HepG2 (cell line): ENCODE results near the gene ZNF584. TPM values are rescaled to one million over a fixed set of nuclear protein-coding genes. Genes with fewer than 3 reads are reported as not detected.

Experiments
- DNMT1 ChIP-seq: sonication (generic); formaldehyde crosslinking; IDR thresholded peaks from 2 replicates; pipeline ENCODE4 v1.5.1; 2020; ENCODE audit warnings: mild to moderate bottlenecking, missing genetic modification reagents
- ELF3 ChIP-seq: IDR thresholded peaks from 2 replicates; pipeline ENCODE4 v1.6.1; 2016; ENCODE audit warnings: missing genetic modification reagents, missing compliant biosample characterization
- ESRRA ChIP-seq: sonication (generic); formaldehyde crosslinking; IDR thresholded peaks from 2 replicates; pipeline ENCODE4 v1.5.1; 2020; ENCODE audit warnings: mild to moderate bottlenecking, low read depth, missing genetic modification reagents
- GPBP1L1 ChIP-seq: sonication (generic); formaldehyde crosslinking; IDR thresholded peaks from 2 replicates; pipeline ENCODE4 v1.5.0; 2020; ENCODE audit warnings: mild to moderate bottlenecking, missing genetic modification reagents
- GTF3A ChIP-seq: sonication (generic); formaldehyde crosslinking; conservative IDR thresholded peaks from 2 replicates; pipeline ENCODE4 v1.4.0; 2020; ENCODE audit warnings: mild to moderate bottlenecking, missing genetic modification reagents
- KDM6A ChIP-seq: IDR thresholded peaks from 2 replicates; pipeline ENCODE4 v1.6.1; 2016; ENCODE audit warnings: low read depth
- MAFF ChIP-seq: IDR thresholded peaks from 2 replicates; pipeline ENCODE4 v1.6.1; 2011; ENCODE audit warnings: low read depth, low read length, improper control_type of control experiment
- MTA1 ChIP-seq: sonication (generic); formaldehyde crosslinking; IDR thresholded peaks from 2 replicates; pipeline ENCODE4 v1.4.0; 2020; ENCODE audit warnings: missing genetic modification reagents, mild to moderate bottlenecking, borderline replicate concordance
- NFATC3 ChIP-seq: sonication (generic); formaldehyde crosslinking; IDR thresholded peaks from 2 replicates; pipeline ENCODE4 v1.5.1; 2020; ENCODE audit warnings: mild to moderate bottlenecking, missing genetic modification reagents
- NR2F1 ChIP-seq, 2 experiments: fragments of 450-650 bp in 1 of 2; formaldehyde crosslinking in 1 of 2; IDR thresholded peaks; 2 replicates each; pipeline versions ENCODE4 v1.5.0 to v1.6.1; 2016 to 2020; ENCODE audit warnings: mild to moderate bottlenecking in 1 of 2, missing compliant biosample characterization in 1 of 2, missing genetic modification reagents in 1 of 2, moderate library complexity in 1 of 2
- PLSCR1 ChIP-seq: sonication (generic); formaldehyde crosslinking; IDR thresholded peaks from 2 replicates; pipeline ENCODE4 v1.5.0; 2020; ENCODE audit warnings: missing genetic modification reagents, mild to moderate bottlenecking, borderline replicate concordance
- POGZ ChIP-seq: sonication (generic); formaldehyde crosslinking; IDR thresholded peaks from 2 replicates; pipeline ENCODE4 v1.4.0; 2020; ENCODE audit warnings: mild to moderate bottlenecking, missing genetic modification reagents
- POLR2AphosphoS2 ChIP-seq: IDR thresholded peaks from 2 replicates; pipeline ENCODE4 v1.6.1; 2011; ENCODE audit warnings: low read depth, low read length, improper control_type of control experiment
- POLR2AphosphoS5 ChIP-seq: IDR thresholded peaks from 2 replicates; pipeline ENCODE4 v1.6.1; 2012; ENCODE audit warnings: low read depth, low read length
- ZBTB14 ChIP-seq: sonication (generic); formaldehyde crosslinking; IDR thresholded peaks from 2 replicates; pipeline ENCODE4 v1.4.0; 2020; ENCODE audit warnings: missing genetic modification reagents
- ZNF20 ChIP-seq: sonication (generic); formaldehyde crosslinking; IDR thresholded peaks from 2 replicates; pipeline ENCODE4 v1.4.0; 2020; ENCODE audit warnings: mild to moderate bottlenecking, moderate library complexity, missing genetic modification reagents
- ZNF619 ChIP-seq: sonication (generic); formaldehyde crosslinking; IDR thresholded peaks from 2 replicates; pipeline ENCODE4 v1.4.0; 2020; ENCODE audit warnings: mild to moderate bottlenecking, missing genetic modification reagents
- polyA plus RNA-seq, 8 experiments: library from polyadenylated mRNA; depleted of rRNA in 3 of 8; stranded (reverse) in 7 of 8; unstranded in 1 of 8; fragments of >200 nt; fragmentation: Illumina TruSeq in 4 of 8; extraction: Trizol in 4 of 8; gene quantifications; 2 replicates each; pipeline versions ENCODE4 v1.2.1 to v1.2.3, GENCODE V29; 2011 to 2016; ENCODE audit warnings: low read depth in 4 of 8, missing spikeins in 1 of 8, mixed read lengths in 1 of 8; ENCODE audit not compliant: insufficient read depth in 1 of 8
- total RNA-seq, 5 experiments: library from RNA; depleted of rRNA; stranded (reverse); fragments of >200 nt; fragmentation: Illumina TruSeq; extraction: Trizol; gene quantifications; 2 replicates each; pipeline ENCODE4 v1.2.3, GENCODE V29; 2016; ENCODE audit warnings: low read depth in 1 of 5
- TF ChIP-seq, protein P1 (sequence below): sonication (generic); formaldehyde crosslinking; IDR thresholded peaks from 2 replicates; pipeline ENCODE4 v1.5.0; 2020; ENCODE audit warnings: mild to moderate bottlenecking, missing genetic modification reagents, borderline replicate concordance

The ZNF584 gene
- total and polyA plus RNA-seq, 2 of the 13 experiments (the other 11 are each of a cell fraction or from before 2014, with no cell fraction given), result 2.4 to 7.0 TPM

DNA sequence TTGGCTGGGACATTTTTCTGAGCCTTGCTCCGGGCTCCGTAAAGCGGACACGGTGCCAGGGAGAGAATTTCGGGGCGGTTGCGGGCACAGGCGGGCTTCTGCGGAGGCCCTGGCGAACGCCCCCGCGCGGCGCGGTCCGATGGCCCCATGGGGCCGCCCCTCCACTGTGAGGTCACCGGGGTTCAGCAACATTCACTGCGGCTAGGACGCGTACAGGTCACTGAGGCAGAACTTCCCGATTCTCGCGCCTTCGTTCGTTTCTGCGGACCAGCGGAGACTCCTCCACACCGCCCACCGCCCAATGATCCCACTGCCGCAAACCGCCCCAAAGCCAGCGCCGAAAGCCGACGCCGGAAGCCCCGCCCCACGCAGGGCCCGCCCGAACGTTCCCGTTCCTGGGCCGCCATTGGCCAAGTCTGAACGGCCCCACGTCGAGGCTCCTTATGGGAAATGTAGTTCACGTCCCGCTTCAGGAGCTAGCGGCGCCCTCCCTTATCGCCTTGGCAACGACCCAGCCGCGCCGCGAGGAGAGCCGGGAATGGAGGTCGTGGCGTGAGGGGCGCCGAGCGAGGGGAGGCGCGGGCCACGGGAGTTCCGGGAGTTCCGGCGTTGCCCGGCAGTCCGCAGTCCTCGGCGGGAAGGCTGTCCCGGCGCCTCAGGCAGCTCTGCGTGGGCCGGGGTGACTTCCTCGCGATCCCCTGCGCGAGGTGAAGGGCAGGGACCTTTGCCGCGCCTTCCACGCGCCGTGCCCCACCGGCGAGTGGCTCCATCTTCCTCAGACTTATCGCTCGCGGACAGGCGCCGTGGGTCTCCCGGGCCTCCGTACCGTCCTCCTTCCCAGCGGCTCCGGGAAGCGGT lies at the start of gene ZNF584 (continued):
- TF ChIP-seq, protein P1, sequence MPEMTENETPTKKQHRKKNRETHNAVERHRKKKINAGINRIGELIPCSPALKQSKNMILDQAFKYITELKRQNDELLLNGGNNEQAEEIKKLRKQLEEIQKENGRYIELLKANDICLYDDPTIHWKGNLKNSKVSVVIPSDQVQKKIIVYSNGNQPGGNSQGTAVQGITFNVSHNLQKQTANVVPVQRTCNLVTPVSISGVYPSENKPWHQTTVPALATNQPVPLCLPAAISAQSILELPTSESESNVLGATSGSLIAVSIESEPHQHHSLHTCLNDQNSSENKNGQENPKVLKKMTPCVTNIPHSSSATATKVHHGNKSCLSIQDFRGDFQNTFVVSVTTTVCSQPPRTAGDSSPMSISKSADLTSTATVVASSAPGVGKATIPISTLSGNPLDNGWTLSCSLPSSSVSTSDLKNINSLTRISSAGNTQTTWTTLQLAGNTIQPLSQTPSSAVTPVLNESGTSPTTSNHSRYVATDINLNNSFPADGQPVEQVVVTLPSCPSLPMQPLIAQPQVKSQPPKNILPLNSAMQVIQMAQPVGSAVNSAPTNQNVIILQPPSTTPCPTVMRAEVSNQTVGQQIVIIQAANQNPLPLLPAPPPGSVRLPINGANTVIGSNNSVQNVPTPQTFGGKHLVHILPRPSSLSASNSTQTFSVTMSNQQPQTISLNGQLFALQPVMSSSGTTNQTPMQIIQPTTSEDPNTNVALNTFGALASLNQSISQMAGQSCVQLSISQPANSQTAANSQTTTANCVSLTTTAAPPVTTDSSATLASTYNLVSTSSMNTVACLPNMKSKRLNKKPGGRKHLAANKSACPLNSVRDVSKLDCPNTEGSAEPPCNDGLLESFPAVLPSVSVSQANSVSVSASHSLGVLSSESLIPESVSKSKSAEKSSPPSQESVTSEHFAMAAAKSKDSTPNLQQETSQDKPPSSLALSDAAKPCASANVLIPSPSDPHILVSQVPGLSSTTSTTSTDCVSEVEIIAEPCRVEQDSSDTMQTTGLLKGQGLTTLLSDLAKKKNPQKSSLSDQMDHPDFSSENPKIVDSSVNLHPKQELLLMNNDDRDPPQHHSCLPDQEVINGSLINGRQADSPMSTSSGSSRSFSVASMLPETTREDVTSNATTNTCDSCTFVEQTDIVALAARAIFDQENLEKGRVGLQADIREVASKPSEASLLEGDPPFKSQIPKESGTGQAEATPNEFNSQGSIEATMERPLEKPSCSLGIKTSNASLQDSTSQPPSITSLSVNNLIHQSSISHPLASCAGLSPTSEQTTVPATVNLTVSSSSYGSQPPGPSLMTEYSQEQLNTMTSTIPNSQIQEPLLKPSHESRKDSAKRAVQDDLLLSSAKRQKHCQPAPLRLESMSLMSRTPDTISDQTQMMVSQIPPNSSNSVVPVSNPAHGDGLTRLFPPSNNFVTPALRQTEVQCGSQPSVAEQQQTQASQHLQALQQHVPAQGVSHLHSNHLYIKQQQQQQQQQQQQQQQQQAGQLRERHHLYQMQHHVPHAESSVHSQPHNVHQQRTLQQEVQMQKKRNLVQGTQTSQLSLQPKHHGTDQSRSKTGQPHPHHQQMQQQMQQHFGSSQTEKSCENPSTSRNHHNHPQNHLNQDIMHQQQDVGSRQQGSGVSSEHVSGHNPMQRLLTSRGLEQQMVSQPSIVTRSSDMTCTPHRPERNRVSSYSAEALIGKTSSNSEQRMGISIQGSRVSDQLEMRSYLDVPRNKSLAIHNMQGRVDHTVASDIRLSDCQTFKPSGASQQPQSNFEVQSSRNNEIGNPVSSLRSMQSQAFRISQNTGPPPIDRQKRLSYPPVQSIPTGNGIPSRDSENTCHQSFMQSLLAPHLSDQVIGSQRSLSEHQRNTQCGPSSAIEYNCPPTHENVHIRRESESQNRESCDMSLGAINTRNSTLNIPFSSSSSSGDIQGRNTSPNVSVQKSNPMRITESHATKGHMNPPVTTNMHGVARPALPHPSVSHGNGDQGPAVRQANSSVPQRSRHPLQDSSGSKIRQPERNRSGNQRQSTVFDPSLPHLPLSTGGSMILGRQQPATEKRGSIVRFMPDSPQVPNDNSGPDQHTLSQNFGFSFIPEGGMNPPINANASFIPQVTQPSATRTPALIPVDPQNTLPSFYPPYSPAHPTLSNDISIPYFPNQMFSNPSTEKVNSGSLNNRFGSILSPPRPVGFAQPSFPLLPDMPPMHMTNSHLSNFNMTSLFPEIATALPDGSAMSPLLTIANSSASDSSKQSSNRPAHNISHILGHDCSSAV (CRISPR knock-in tag), result no peak
- TF ChIP-seq ESRRA (CRISPR knock-in tag) (peak; percentile 43; the same call in 1 of the 2 replicates), PLSCR1 (CRISPR knock-in tag) (no peak), ZNF20 (CRISPR knock-in tag) (0 out of 2 replicates have a peak, but pooled peaks have one; percentile 38), POGZ (CRISPR knock-in tag) (no peak), DNMT1 (CRISPR knock-in tag) (no peak; the same call in 1 of the 2 replicates), MTA1 (CRISPR knock-in tag) (peak; percentile 51; the same call in 1 of the 2 replicates), POLR2AphosphoS2 (no peak), MAFF (no peak), ELF3 (peak; percentile 46), KDM6A (CRISPR knock-in tag) (no peak), ZNF619 (CRISPR knock-in tag) (no peak; the same call in 1 of the 2 replicates), NFATC3 (CRISPR knock-in tag) (no peak), NR2F1 (CRISPR knock-in tag; IDR thresholded peaks at IDR 0.05) (no peak), ZBTB14 (CRISPR knock-in tag) (no peak), POLR2AphosphoS5 (peak; percentile 95), GPBP1L1 (CRISPR knock-in tag) (no peak), GTF3A (CRISPR knock-in tag) (peak; percentile 39; the same call in 1 of the 2 replicates)
